B cell (primary cell): ENCODE data around the gene NFIB. TPM values are rescaled to one million over a fixed set of nuclear protein-coding genes. Genes with fewer than 3 reads are reported as not detected.

ENCODE experiments used
- ATAC-seq: fragments of 200-7000 bp; cut with Tn5 transposase; one replicate; pipeline ENCODE4 v1.10.0; 2021; ENCODE audit warnings: low read depth, mild to moderate bottlenecking, moderate number of reproducible peaks, moderate library complexity
- CTCF ChIA-PET: fragments of 350-600 bp; sonication (Branson Sonifier 250); formaldehyde crosslinking; loops from one replicate; lab custom pipeline; 2021; ENCODE audit warnings: antibody characterized with exemption, inconsistent platforms; lab: Charles Lee
- POLR2A ChIA-PET: fragments of 350-600 bp; sonication (Branson Sonifier 250); formaldehyde crosslinking; loops from one replicate; lab custom pipeline; 2021; ENCODE audit warnings: antibody characterized with exemption; lab: Charles Lee
- DNase-seq: peaks from one replicate; pipeline ENCODE4 v3.0.0; 2013
- H2AFZ ChIP-seq: 2 replicates; pipeline ENCODE4 v1.6.1; 2012; ENCODE audit warnings: mild to moderate bottlenecking, low read depth, low read length; ENCODE audit not compliant: insufficient read depth, poor library complexity, severe bottlenecking
- H3K27ac ChIP-seq, 2 donors: 1 replicate in 1 of 2; 2 replicates in 1 of 2; pipeline ENCODE4 v1.5.1; 2012 to 2013; ENCODE audit warnings: low read length in 2 of 2, mild to moderate bottlenecking in 2 of 2, moderate library complexity in 1 of 2
- H3K27me3 ChIP-seq, 4 experiments: fragments of 200-600 bp in 1 of 4; sonication (generic) in 1 of 4; replicated peaks in 1 of 4; 1 replicate in 2 of 4; 2 replicates in 2 of 4; pipeline versions ENCODE4 v1.6.1 to v1.7.0; 2013 to 2016; ENCODE audit warnings: low read length in 3 of 4, mild to moderate bottlenecking in 2 of 4, mixed read lengths in 1 of 4, moderate library complexity in 1 of 4; ENCODE audit not compliant: insufficient read depth in 4 of 4, control insufficient read depth in 3 of 4; ENCODE audit errors: control extremely low read depth in 1 of 4
- H3K36me3 ChIP-seq, 2 experiments: replicated peaks in 1 of 2; 1 replicate in 1 of 2; 2 replicates in 1 of 2; pipeline versions ENCODE4 v1.6.1 to v1.7.1; 2013; ENCODE audit warnings: low read length in 1 of 2; ENCODE audit not compliant: insufficient read depth in 2 of 2, control insufficient read depth in 1 of 2; ENCODE audit errors: control extremely low read depth in 1 of 2, extremely low read depth in 1 of 2
- H3K4me1 ChIP-seq, 2 donors: fragments of 200-600 bp in 1 of 2; sonication (generic) in 1 of 2; 1 replicate in 1 of 2; 2 replicates in 1 of 2; pipeline versions ENCODE4 v1.5.1 to v1.6.1; 2013 to 2017; ENCODE audit warnings: low read length in 2 of 2; ENCODE audit not compliant: control insufficient read depth in 2 of 2, insufficient read depth in 2 of 2
- H3K4me2 ChIP-seq: replicated peaks from 2 replicates; pipeline ENCODE3; 2012; ENCODE audit warnings: mild to moderate bottlenecking, low read depth, low read length; ENCODE audit not compliant: poor library complexity, severe bottlenecking
- H3K4me3 ChIP-seq, 5 experiments: fragments of 200-600 bp in 1 of 5; sonication (generic) in 1 of 5; 1 replicate in 3 of 5; 2 replicates in 2 of 5; pipeline versions ENCODE4 v1.5.1 to v1.7.0; 2011 to 2016; ENCODE audit warnings: low read length in 4 of 5, mild to moderate bottlenecking in 4 of 5, low read depth in 2 of 5, control low read depth in 1 of 5, moderate library complexity in 1 of 5; ENCODE audit not compliant: insufficient read depth in 1 of 5; ENCODE audit errors: control extremely low read depth in 1 of 5, extremely low read depth in 1 of 5
- H3K79me2 ChIP-seq: fragments of 200-600 bp; sonication (generic); one replicate; pipeline ENCODE4 v1.6.0; 2016; ENCODE audit warnings: low read length; ENCODE audit not compliant: control insufficient read depth, insufficient read depth
- H3K9ac ChIP-seq: fragments of 200-600 bp; sonication (generic); 2 replicates; pipeline ENCODE4 v1.6.1; 2017; ENCODE audit warnings: mild to moderate bottlenecking, low read length, moderate library complexity
- H3K9me3 ChIP-seq, 3 donors: one replicate each; pipeline versions ENCODE4 v1.6.1 to v1.7.1; 2013; ENCODE audit warnings: low read length in 2 of 3; ENCODE audit not compliant: control insufficient read depth in 2 of 3, insufficient read depth in 1 of 3; ENCODE audit errors: control extremely low read depth in 1 of 3
- H4K20me1 ChIP-seq: 2 replicates; pipeline ENCODE4 v1.6.0; 2012; ENCODE audit warnings: mild to moderate bottlenecking, low read length; ENCODE audit not compliant: insufficient read depth, control insufficient read depth, poor library complexity, severe bottlenecking
- H3K27ac Mint-ChIP-seq: one replicate; pipeline ENCODE4 v1.8.0; 2021; ENCODE audit warnings: mixed read lengths
- H3K27me3 Mint-ChIP-seq: one replicate; pipeline ENCODE4 v1.8.0; 2021; ENCODE audit warnings: mixed read lengths
- H3K4me1 Mint-ChIP-seq: one replicate; pipeline ENCODE4 v1.8.0; 2021; ENCODE audit warnings: mixed read lengths
- H3K4me3 Mint-ChIP-seq: one replicate; pipeline ENCODE4 v1.8.0; 2021; ENCODE audit warnings: mixed read lengths
- H3K9me3 Mint-ChIP-seq: one replicate; pipeline ENCODE4 v1.8.0; 2022; ENCODE audit warnings: mixed read lengths; ENCODE audit not compliant: insufficient read depth
- EZH2 ChIP-seq: IDR thresholded peaks from 2 replicates; pipeline ENCODE4 v1.6.1; 2012; ENCODE audit warnings: borderline replicate concordance, low read depth, mild to moderate bottlenecking, moderate library complexity, low read length; ENCODE audit not compliant: insufficient read depth, poor library complexity, severe bottlenecking
- WGBS: methylation state at CpG from one replicate; pipeline ENCODE4 v1.1.5; 2013; ENCODE audit warnings: missing lambda C conversion rate; ENCODE audit not compliant: insufficient coverage; 5-methylcytosine and 5-hydroxymethylcytosine counted together
- intact Hi-C: fragments of 100-400 bp; cut with micrococcal nuclease; formaldehyde crosslinking; loops from one replicate; pipeline ENCODE4 v1.10.0; 2022
- polyA plus RNA-seq: library from polyadenylated mRNA; depleted of rRNA; stranded (reverse); fragments of >200 nt; gene quantifications from 2 replicates; pipeline ENCODE4 v1.2.3, GENCODE V29; 2012
- total RNA-seq, 2 donors: library from RNA; stranded (reverse); fragments of 120-200 nt in 1 of 2; gene quantifications; 1 replicate in 1 of 2; 2 replicates in 1 of 2; pipeline versions ENCODE4 v1.2.3 to v1.2.4, GENCODE V29; 2013 to 2022
- TF ChIP-seq, protein P1 (sequence below): fragments of 200-600 bp; IDR thresholded peaks from one replicate; pipeline ENCODE4 v1.8.0; 2022; ENCODE audit warnings: antibody characterized with exemption, mild to moderate bottlenecking

The NFIB gene
- total and polyA plus RNA-seq, 2 donors (not counting 1 experiment from before 2014, with no cell fraction given), result not detected

DNA sequence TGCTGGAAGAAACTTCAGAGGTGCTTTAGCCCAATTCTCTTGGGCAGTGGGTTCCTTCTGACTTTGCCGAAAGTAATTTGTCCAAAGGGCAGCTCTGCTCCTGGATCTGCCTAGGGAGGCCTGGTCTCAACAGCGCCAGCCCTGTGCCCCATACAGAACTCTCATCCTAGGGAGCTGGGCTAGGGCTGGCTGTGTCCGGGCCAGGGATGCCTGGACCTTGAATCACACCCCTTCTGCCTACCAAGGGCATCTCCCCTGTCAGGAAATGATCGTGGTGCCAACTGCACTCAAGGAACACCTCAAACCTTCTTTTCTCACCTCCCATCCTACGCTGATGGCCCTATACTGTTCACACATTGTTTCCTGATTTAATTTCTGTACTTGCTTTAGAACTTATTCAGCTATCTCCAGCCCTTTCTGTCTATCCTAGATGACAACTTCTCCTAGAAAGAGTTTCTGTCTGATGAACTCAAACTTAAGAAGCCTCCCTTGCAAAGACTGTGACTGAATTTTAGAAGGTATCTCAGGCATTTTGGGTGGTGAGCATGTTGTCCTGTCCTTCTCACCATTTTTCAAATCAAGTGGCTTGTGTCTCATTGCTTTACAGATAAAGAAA is 37.4 kb upstream of the NFIB start:
- peaks cover 8% of the 10 kb centered on the region for H3K4me1 Mint-ChIP-seq
- H3K27ac ChIP-seq, result no peak overlapping the region
- peaks cover 16 to 20% of the 10 kb centered on the region in 2 donors for H3K4me1 ChIP-seq
- H3K4me2 ChIP-seq, result no peak overlapping the region
- H3K27me3 Mint-ChIP-seq, result peaks cover 68% of the 10 kb centered on the region
- no peak overlapping the region for H2AFZ ChIP-seq
- DNase-seq (no peak), ATAC-seq (no peak)
- H3K36me3 ChIP-seq, result no peaks in the 10 kb centered on the region
- H3K9ac ChIP-seq, result no peak overlapping the region
- no peak for TF ChIP-seq EZH2
- WGBS, result 78% methylated on average over 5 of the region's 5 CpGs
- H3K4me3 Mint-ChIP-seq, result no peak overlapping the region
- no peaks in the 10 kb centered on the region for H4K20me1 ChIP-seq
- no peak overlapping the region for H3K4me3 ChIP-seq
- ChIA-PET POLR2A (interaction anchor here (0.6 kb wide), 1 partner anchor 37 kb away, joined by 8 read pairs; no protein-coding TSS in a partner anchor), CTCF (interaction anchor here (5.0 kb wide), 1 partner anchor 923 kb away, joined by 58 read pairs; no protein-coding TSS in a partner anchor)
- H3K9me3 ChIP-seq, result peaks cover 0 to 28% (median 0%) of the 10 kb centered on the region in 3 donors
- H3K27me3 ChIP-seq, result peaks cover 0 to 66% (median 29%) of the 10 kb centered on the region in 4 experiments
- intact Hi-C loops, result loop anchor here (5.0 kb wide), 1 partner anchor 999 kb away; no protein-coding TSS in a partner anchor
- H3K79me2 ChIP-seq, result no peaks in the 10 kb centered on the region
- H3K27ac Mint-ChIP-seq, result no peak overlapping the region
- H3K9me3 Mint-ChIP-seq, result no peaks in the 10 kb centered on the region

DNA sequence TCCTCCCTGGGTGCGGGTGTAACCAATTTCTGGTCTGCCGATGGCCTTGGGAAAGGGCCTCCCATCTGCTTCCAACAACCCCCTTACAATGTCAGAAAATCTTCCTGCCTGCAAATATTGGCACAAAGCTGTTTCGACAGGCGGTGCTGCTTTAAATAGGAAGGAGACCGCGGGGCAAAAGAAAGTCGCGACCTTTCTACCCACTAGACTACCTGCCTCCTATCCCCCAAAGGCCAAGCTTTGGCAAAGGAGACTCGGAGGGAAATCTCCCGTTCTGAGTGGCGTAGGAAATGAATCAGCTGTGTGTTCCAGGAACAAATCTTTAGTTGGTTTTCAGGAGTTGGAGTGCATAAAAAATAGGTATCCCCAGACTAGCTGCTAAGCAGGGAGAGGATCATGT is 36.8 kb upstream of the NFIB start:
- Histone ChIP-seq H3K79me2 (no peaks in the 10 kb centered on the region), H3K4me2 (no peak overlapping the region), H4K20me1 (no peaks in the 10 kb centered on the region), H2AFZ (no peak overlapping the region), H3K9ac (no peak overlapping the region), H3K4me3 (no peak overlapping the region), H3K27me3 (peaks cover 0 to 72% (median 30%) of the 10 kb centered on the region in 4 experiments), H3K4me1 (peaks cover 16 to 20% of the 10 kb centered on the region in 2 donors), H3K9me3 (peaks cover 0 to 34% (median 0%) of the 10 kb centered on the region in 3 donors), H3K36me3 (no peaks in the 10 kb centered on the region), H3K27ac (no peak overlapping the region)
- ATAC-seq (no peak), DNase-seq (no peak)
- Mint-ChIP-seq H3K4me3 (no peak overlapping the region), H3K9me3 (no peaks in the 10 kb centered on the region), H3K4me1 (peaks cover 8% of the 10 kb centered on the region), H3K27me3 (peaks cover 69% of the 10 kb centered on the region), H3K27ac (no peak overlapping the region)
- TF ChIP-seq, protein P1, sequence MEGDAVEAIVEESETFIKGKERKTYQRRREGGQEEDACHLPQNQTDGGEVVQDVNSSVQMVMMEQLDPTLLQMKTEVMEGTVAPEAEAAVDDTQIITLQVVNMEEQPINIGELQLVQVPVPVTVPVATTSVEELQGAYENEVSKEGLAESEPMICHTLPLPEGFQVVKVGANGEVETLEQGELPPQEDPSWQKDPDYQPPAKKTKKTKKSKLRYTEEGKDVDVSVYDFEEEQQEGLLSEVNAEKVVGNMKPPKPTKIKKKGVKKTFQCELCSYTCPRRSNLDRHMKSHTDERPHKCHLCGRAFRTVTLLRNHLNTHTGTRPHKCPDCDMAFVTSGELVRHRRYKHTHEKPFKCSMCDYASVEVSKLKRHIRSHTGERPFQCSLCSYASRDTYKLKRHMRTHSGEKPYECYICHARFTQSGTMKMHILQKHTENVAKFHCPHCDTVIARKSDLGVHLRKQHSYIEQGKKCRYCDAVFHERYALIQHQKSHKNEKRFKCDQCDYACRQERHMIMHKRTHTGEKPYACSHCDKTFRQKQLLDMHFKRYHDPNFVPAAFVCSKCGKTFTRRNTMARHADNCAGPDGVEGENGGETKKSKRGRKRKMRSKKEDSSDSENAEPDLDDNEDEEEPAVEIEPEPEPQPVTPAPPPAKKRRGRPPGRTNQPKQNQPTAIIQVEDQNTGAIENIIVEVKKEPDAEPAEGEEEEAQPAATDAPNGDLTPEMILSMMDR, result no peak
- no peak for TF ChIP-seq EZH2
- 40% methylated on average over 4 of the region's 11 CpGs for WGBS
- ChIA-PET CTCF (interaction anchor here (5.0 kb wide), 1 partner anchor 922 kb away, joined by 58 read pairs; no protein-coding TSS in a partner anchor), POLR2A (interaction anchor here (0.6 kb wide), 1 partner anchor 36 kb away, joined by 8 read pairs; no protein-coding TSS in a partner anchor)
- intact Hi-C loops, result loop anchor here (5.0 kb wide), 1 partner anchor 998 kb away; no protein-coding TSS in a partner anchor
